OCI-LY1 (cell line): Measurements from ENCODE around the gene SEMA4C.

Experiments used
- CTCF ChIP-seq: fragments of 200-600 bp; sonication (generic), shearing (Covaris generic); IDR thresholded peaks from 2 replicates; pipeline ENCODE4 v1.5.1; 2017; ENCODE audit warnings: mild to moderate bottlenecking, antibody characterized with exemption, low read length, moderate library complexity, mixed read lengths
- EZH2 ChIP-seq: fragments of 200-600 bp; sonication (generic), shearing (Covaris generic); IDR thresholded peaks from 2 replicates; pipeline ENCODE4 v1.8.0; 2017; ENCODE audit warnings: borderline replicate concordance, mixed run types, mild to moderate bottlenecking, antibody characterized with exemption, low read length, moderate library complexity, mixed read lengths

GRCh38 chr2:96895032-96895745, 25.3 kb upstream of the SEMA4C start:
- TF ChIP-seq CTCF, result no peak
- TF ChIP-seq EZH2, result no peak
